ENCODE results near the gene FAXC.

Gene FAXC

GRCh38 chr6:99318566-99318965 lies 30.9 kb downstream of the FAXC start:
- ATAC-seq, result no peak
- TF ChIP-seq ZNF70 (CRISPR knock-in tag; IDR thresholded peaks at IDR 0.05) (no peak), CREB5 (CRISPR knock-in tag; IDR thresholded peaks at IDR 0.05; ENCODE audit: low read depth) (no peak), ISL1 (CRISPR knock-in tag; IDR thresholded peaks at IDR 0.05) (no peak), POU6F1 (CRISPR knock-in tag; IDR thresholded peaks at IDR 0.05; ENCODE audit: borderline replicate concordance, low read depth) (no peak), ZC3H10 (CRISPR knock-in tag; IDR thresholded peaks at IDR 0.05) (no peak), TSHZ2 (CRISPR knock-in tag; IDR thresholded peaks at IDR 0.05) (no peak), OSR1 (CRISPR knock-in tag; IDR thresholded peaks at IDR 0.05) (no peak), SNAI2 (CRISPR knock-in tag; IDR thresholded peaks at IDR 0.05) (no peak), BACH2 (CRISPR knock-in tag; IDR thresholded peaks at IDR 0.05; ENCODE audit: borderline replicate concordance) (no peak), RARB (CRISPR knock-in tag; IDR thresholded peaks at IDR 0.05) (no peak), ZNF8 (CRISPR knock-in tag; IDR thresholded peaks at IDR 0.05) (no peak), ZNF565 (CRISPR knock-in tag; conservative IDR thresholded peaks at IDR 0.05; ENCODE audit: low read depth) (no peak), TCF4 (CRISPR knock-in tag; IDR thresholded peaks at IDR 0.05; ENCODE audit: borderline replicate concordance) (no peak)

GRCh38 chr6:99312354-99312753 lies 37.1 kb downstream of the FAXC start:
- no peak for ATAC-seq
- TF ChIP-seq OSR1 (CRISPR knock-in tag; IDR thresholded peaks at IDR 0.05) (no peak), PATZ1 (CRISPR knock-in tag; IDR thresholded peaks at IDR 0.05; ENCODE audit: borderline replicate concordance) (no peak)

GRCh38 chr6:99310553-99310952 lies 38.9 kb downstream of the FAXC start:
- TF ChIP-seq SNAI2 (CRISPR knock-in tag; IDR thresholded peaks at IDR 0.05), result no peak
- ATAC-seq, result no peak

GRCh38 chr6:99309557-99309956 lies 39.9 kb downstream of the FAXC start:
- ATAC-seq, result no peak
- TF ChIP-seq TCF4 (CRISPR knock-in tag; IDR thresholded peaks at IDR 0.05; ENCODE audit: borderline replicate concordance) (no peak), TOX (CRISPR knock-in tag; IDR thresholded peaks at IDR 0.05; ENCODE audit: borderline replicate concordance) (no peak), ZNF70 (CRISPR knock-in tag; IDR thresholded peaks at IDR 0.05) (no peak), BACH2 (CRISPR knock-in tag; IDR thresholded peaks at IDR 0.05; ENCODE audit: borderline replicate concordance) (no peak), ZNF8 (CRISPR knock-in tag; IDR thresholded peaks at IDR 0.05) (no peak), PPARA (CRISPR knock-in tag; IDR thresholded peaks at IDR 0.05; ENCODE audit: borderline replicate concordance) (no peak)

GRCh38 chr6:99308788-99309187 lies 40.7 kb downstream of the FAXC start:
- no peak for ATAC-seq
- no peak for TF ChIP-seq TSHZ2 (CRISPR knock-in tag; IDR thresholded peaks at IDR 0.05)
- TF ChIP-seq GLIS3 (CRISPR knock-in tag; IDR thresholded peaks at IDR 0.05), result no peak
- no peak for TF ChIP-seq ZC3H10 (CRISPR knock-in tag; IDR thresholded peaks at IDR 0.05)
- no peak for TF ChIP-seq ZFP30 (CRISPR knock-in tag; IDR thresholded peaks at IDR 0.05)
- no peak for TF ChIP-seq CREB5 (CRISPR knock-in tag; IDR thresholded peaks at IDR 0.05; ENCODE audit: low read depth)
- TF ChIP-seq TCF4 (CRISPR knock-in tag; IDR thresholded peaks at IDR 0.05; ENCODE audit: borderline replicate concordance), result no peak
- TF ChIP-seq ZNF565 (CRISPR knock-in tag; conservative IDR thresholded peaks at IDR 0.05; ENCODE audit: low read depth), result no peak
- TF ChIP-seq ZNF8 (CRISPR knock-in tag; IDR thresholded peaks at IDR 0.05), result no peak
- no peak for TF ChIP-seq POU6F1 (CRISPR knock-in tag; IDR thresholded peaks at IDR 0.05; ENCODE audit: borderline replicate concordance, low read depth)
- no peak for TF ChIP-seq ZFP3 (CRISPR knock-in tag; IDR thresholded peaks at IDR 0.05)

All from SK-N-SH treated with all-trans-retinoic acid at 6 μM for 48 hours (cell line).